Measurements from ENCODE around the gene LGALS9.
"Not testable (repeated sequence)": the region's sequence is repeated elsewhere in the genome, so short reads cannot be mapped to it uniquely, and the experiment has no call there.

LGALS9 gene

GRCh38 chr17:27603880-27604794 lies 26.9 kb upstream of the LGALS9 start:
- no peak for DNase-seq

GRCh38 chr17:27605409-27605808 lies 25.6 kb upstream of the LGALS9 start:
- no peak for DNase-seq

GRCh38 chr17:27607521-27608091 lies 23.4 kb upstream of the LGALS9 start:
- DNase-seq: no peak

GRCh38 chr17:27608328-27609230 lies 22.4 kb upstream of the LGALS9 start:
- no peak for DNase-seq

- peak; percentile 21 for DNase-seq
These were observed 21.2 kb upstream of the LGALS9 start for GRCh38 chr17:27609611-27610303.

- no peak for DNase-seq
These were observed 20.7 kb upstream of the LGALS9 start for GRCh38 chr17:27610304-27610677.

- no peak for DNase-seq
These were observed 18.7 kb upstream of the LGALS9 start for GRCh38 chr17:27612160-27612770.

GRCh38 chr17:27613433-27613832 lies 17.6 kb upstream of the LGALS9 start:
- no peak for DNase-seq

- DNase-seq: no peak
These were observed 15.9 kb upstream of the LGALS9 start for GRCh38 chr17:27615121-27615520.

GRCh38 chr17:27616414-27616813 lies 14.6 kb upstream of the LGALS9 start:
- DNase-seq: no peak

- no peak for DNase-seq
These were observed 12.6 kb upstream of the LGALS9 start for GRCh38 chr17:27618417-27618816.

- no peak for DNase-seq
These were observed 10.3 kb upstream of the LGALS9 start for GRCh38 chr17:27620721-27621120.

GRCh38 chr17:27621536-27621935 lies 9.5 kb upstream of the LGALS9 start:
- DNase-seq: no peak

- no peak for DNase-seq
These were observed 8.9 kb upstream of the LGALS9 start for GRCh38 chr17:27621942-27622559.

GRCh38 chr17:27622986-27623385 lies 8.0 kb upstream of the LGALS9 start:
- DNase-seq: no peak

GRCh38 chr17:27623614-27624013 lies 7.4 kb upstream of the LGALS9 start:
- DNase-seq: no peak

- no peak for DNase-seq
These were observed 6.4 kb upstream of the LGALS9 start for GRCh38 chr17:27624539-27624938.

GRCh38 chr17:27625856-27626255 lies 5.1 kb upstream of the LGALS9 start:
- no peak for DNase-seq

- DNase-seq: no peak
These were observed 3.5 kb upstream of the LGALS9 start for GRCh38 chr17:27627514-27627913.

GRCh38 chr17:27628376-27628775 lies 2.6 kb upstream of the LGALS9 start:
- no peak for DNase-seq

- DNase-seq: not testable (repeated sequence)
These were observed 1.7 kb upstream of the LGALS9 start for GRCh38 chr17:27629260-27629659.

- no peak for DNase-seq
These were observed 398 bp downstream of the LGALS9 start for GRCh38 chr17:27631411-27631760.

Data from DMS153 (cell line).